Glutamatergic neuron (in vitro differentiated cells): ENCODE results near the gene RASGRP3. TPM values are rescaled to one million over a fixed set of nuclear protein-coding genes. Genes with fewer than 3 reads are reported as not detected.

Experiments
- DNase-seq: peaks from one replicate; pipeline ENCODE4 v3.0.0; 2022
- H3K27ac Mint-ChIP-seq: one replicate; pipeline ENCODE4 v1.8.0; 2020; ENCODE audit warnings: mild to moderate bottlenecking, mixed read lengths, inconsistent platforms; ENCODE audit not compliant: unreplicated experiment
- H3K27me3 Mint-ChIP-seq: one replicate; pipeline ENCODE4 v1.8.0; 2020; ENCODE audit warnings: mild to moderate bottlenecking, moderate library complexity, mixed read lengths, inconsistent platforms; ENCODE audit not compliant: unreplicated experiment
- H3K36me3 Mint-ChIP-seq: one replicate; pipeline ENCODE4 v1.8.0; 2020; ENCODE audit warnings: mild to moderate bottlenecking, mixed read lengths, inconsistent platforms; ENCODE audit not compliant: unreplicated experiment
- H3K4me1 Mint-ChIP-seq: one replicate; pipeline ENCODE4 v1.8.0; 2020; ENCODE audit warnings: mild to moderate bottlenecking, low read depth, mixed read lengths, inconsistent platforms; ENCODE audit not compliant: unreplicated experiment
- H3K4me3 Mint-ChIP-seq: one replicate; pipeline ENCODE4 v1.8.0; 2020; ENCODE audit warnings: mild to moderate bottlenecking, mixed read lengths, inconsistent platforms; ENCODE audit not compliant: unreplicated experiment
- H3K9me3 Mint-ChIP-seq: one replicate; pipeline ENCODE4 v1.8.0; 2020; ENCODE audit warnings: mild to moderate bottlenecking, moderate library complexity, mixed read lengths, inconsistent platforms; ENCODE audit not compliant: unreplicated experiment
- CTCF ChIP-seq: fragments of 200-600 bp; sonication (generic); IDR thresholded peaks from one replicate; pipeline ENCODE4 v1.5.0; 2021; ENCODE audit not compliant: partially characterized antibody, unreplicated experiment
- total RNA-seq: library from RNA; stranded (reverse); fragmentation: NEBNext Ultra II Directional; extraction: Animal tissue kit (Norgen Biotek cat#: 25700); gene quantifications from one replicate; pipeline ENCODE4 v1.2.1, GENCODE V29; 2021; ENCODE audit not compliant: unreplicated experiment

RASGRP3 gene
- total RNA-seq, 1 donor from 2014 or later, result not detected

- Mint-ChIP-seq H3K4me1 (no peaks in the 10 kb centered on the region), H3K4me3 (no peak overlapping the region), H3K27ac (no peak overlapping the region), H3K36me3 (peaks cover 2% of the 10 kb centered on the region), H3K27me3 (no peaks in the 10 kb centered on the region), H3K9me3 (no peaks in the 10 kb centered on the region)
- DNase-seq, result no peak
- TF ChIP-seq CTCF, result no peak
Measured at GRCh38 chr2:33491441-33492084, 15.1 kb downstream of the RASGRP3 start.

GRCh38 chr2:33492399-33493134, 16.1 kb downstream of the RASGRP3 start:
- Mint-ChIP-seq H3K36me3 (no peaks in the 10 kb centered on the region), H3K27me3 (no peaks in the 10 kb centered on the region), H3K4me3 (no peak overlapping the region), H3K4me1 (no peaks in the 10 kb centered on the region), H3K9me3 (no peaks in the 10 kb centered on the region), H3K27ac (no peak overlapping the region)
- TF ChIP-seq CTCF, result no peak
- DNase-seq, result no peak

GRCh38 chr2:33494155-33494779, 17.8 kb downstream of the RASGRP3 start:
- Mint-ChIP-seq H3K27ac (no peak overlapping the region), H3K4me1 (no peaks in the 10 kb centered on the region), H3K27me3 (no peaks in the 10 kb centered on the region), H3K9me3 (no peaks in the 10 kb centered on the region), H3K4me3 (no peak overlapping the region), H3K36me3 (no peaks in the 10 kb centered on the region)
- no peak for DNase-seq
- no peak for TF ChIP-seq CTCF

GRCh38 chr2:33494877-33495641, 18.6 kb downstream of the RASGRP3 start:
- no peaks in the 10 kb centered on the region for H3K36me3 Mint-ChIP-seq
- no peak overlapping the region for H3K27ac Mint-ChIP-seq
- H3K4me1 Mint-ChIP-seq, result no peaks in the 10 kb centered on the region
- H3K9me3 Mint-ChIP-seq, result no peaks in the 10 kb centered on the region
- no peaks in the 10 kb centered on the region for H3K27me3 Mint-ChIP-seq
- H3K4me3 Mint-ChIP-seq, result no peak overlapping the region
- no peak for TF ChIP-seq CTCF
- no peak for DNase-seq
